Stimulated activated CD4-positive, alpha-beta T cell treated with anti-CD3 and anti-CD28 coated beads, Interleukin-4, amount 100 ng/mL, for 24 hours (primary cell): ENCODE results near the gene CDKL4.
"Not testable (repeated sequence)": the region's sequence is repeated elsewhere in the genome, so short reads cannot be mapped to it uniquely, and the experiment has no call there.

Experiments used
- DNase-seq: peaks from one replicate; pipeline ENCODE4 v3.0.0-alpha.2; 2020

Gene CDKL4

GRCh38 chr2:39176997-39177396, 66.8 kb downstream of the CDKL4 start:
- no peak for DNase-seq

- no peak for DNase-seq
Observed at GRCh38 chr2:39175026-39175812, 68.6 kb downstream of the CDKL4 start.

- DNase-seq: no peak
Observed at GRCh38 chr2:39174022-39174421, 69.7 kb downstream of the CDKL4 start.

- DNase-seq: not testable (repeated sequence)
Observed at GRCh38 chr2:39172047-39172706, 71.6 kb downstream of the CDKL4 start.

GRCh38 chr2:39171621-39172020, 72.1 kb downstream of the CDKL4 start:
- no peak for DNase-seq

- DNase-seq: no peak
Observed at GRCh38 chr2:39164089-39164488, 79.7 kb downstream of the CDKL4 start.

GRCh38 chr2:39160982-39161381, 82.8 kb downstream of the CDKL4 start:
- no peak for DNase-seq

- no peak for DNase-seq
Observed at GRCh38 chr2:39159283-39159682, 84.5 kb downstream of the CDKL4 start.

GRCh38 chr2:39158351-39158750, 85.4 kb downstream of the CDKL4 start:
- no peak for DNase-seq

- DNase-seq: no peak
Observed at GRCh38 chr2:39156846-39157245, 86.9 kb downstream of the CDKL4 start.

GRCh38 chr2:39156107-39156506, 87.7 kb downstream of the CDKL4 start:
- no peak for DNase-seq

GRCh38 chr2:39155573-39155972, 88.2 kb downstream of the CDKL4 start:
- not testable (repeated sequence) for DNase-seq

GRCh38 chr2:39154944-39155343, 88.8 kb downstream of the CDKL4 start:
- DNase-seq: no peak

- no peak for DNase-seq
Observed at GRCh38 chr2:39153312-39153711, 90.5 kb downstream of the CDKL4 start.

GRCh38 chr2:39152504-39152903, 91.3 kb downstream of the CDKL4 start:
- DNase-seq: no peak

- DNase-seq: no peak
Observed at GRCh38 chr2:39150890-39151497, 92.8 kb downstream of the CDKL4 start.

GRCh38 chr2:39150102-39150562, 93.6 kb downstream of the CDKL4 start:
- DNase-seq: no peak

- DNase-seq: no peak
Observed at GRCh38 chr2:39146630-39147029, 97.1 kb downstream of the CDKL4 start.

GRCh38 chr2:39145906-39146421, 97.8 kb downstream of the CDKL4 start:
- no peak for DNase-seq

- DNase-seq: no peak
Observed at GRCh38 chr2:39144416-39144815, 99.4 kb downstream of the CDKL4 start.

- no peak for DNase-seq
Observed at GRCh38 chr2:39142904-39143605, 100.7 kb downstream of the CDKL4 start.

- DNase-seq: no peak
Observed at GRCh38 chr2:39141334-39142271, 102.2 kb downstream of the CDKL4 start.
